ENCODE measurements around the gene KRT73.

DNA sequence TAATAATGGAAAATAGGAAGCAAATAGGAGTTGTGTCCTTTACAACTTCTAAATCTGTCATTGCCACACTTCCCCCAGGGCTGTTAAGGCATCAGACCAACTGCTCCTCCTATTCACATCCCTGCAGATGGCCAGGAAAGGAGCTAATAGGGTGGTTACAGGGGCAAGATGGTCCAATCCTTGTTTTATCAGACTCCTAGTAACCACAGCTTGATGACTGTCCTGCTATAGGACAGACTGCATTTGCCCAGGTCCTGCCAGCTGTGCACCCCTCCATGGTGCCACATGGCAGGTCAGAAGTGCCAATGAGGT lies 44.5 kb upstream of the KRT73 start:
- TF ChIP-seq CTCF (conservative IDR thresholded peaks at IDR 0.05 in 1 of 2, IDR thresholded peaks at IDR 0.05 in 1 of 2; ENCODE audit: low read depth in 1 of 2, low read length in 2 of 2) (no peak), EZH2 (IDR thresholded peaks at IDR 0.05; ENCODE audit: low read length, missing control alignments) (no peak)

Data from fibroblast of lung (primary cell).